ENCODE results near the gene WDR27.
"Not testable (repeated sequence)": the region's sequence is repeated elsewhere in the genome, so short reads cannot be mapped to it uniquely, and the experiment has no call there.

The WDR27 gene

GRCh38 chr6:169659820-169660610 lies 41.8 kb downstream of the WDR27 start:
- no peak for DNase-seq

- no peak for DNase-seq
Measured at GRCh38 chr6:169657284-169657610, 44.6 kb downstream of the WDR27 start.

- no peak for DNase-seq
Measured at GRCh38 chr6:169656546-169657283, 45.1 kb downstream of the WDR27 start.

GRCh38 chr6:169654598-169655391 lies 47.0 kb downstream of the WDR27 start:
- peak; percentile 47 for DNase-seq

- DNase-seq = no peak
Measured at GRCh38 chr6:169653691-169654090, 48.1 kb downstream of the WDR27 start.

GRCh38 chr6:169652896-169653295 lies 48.9 kb downstream of the WDR27 start:
- DNase-seq = no peak

GRCh38 chr6:169651498-169651897 lies 50.3 kb downstream of the WDR27 start:
- DNase-seq = no peak

- no peak for DNase-seq
Measured at GRCh38 chr6:169650959-169651292, 50.9 kb downstream of the WDR27 start.

- no peak for DNase-seq
Measured at GRCh38 chr6:169650241-169650958, 51.4 kb downstream of the WDR27 start.

GRCh38 chr6:169648617-169649016 lies 53.2 kb downstream of the WDR27 start:
- DNase-seq = no peak

GRCh38 chr6:169648092-169648491 lies 53.7 kb downstream of the WDR27 start:
- DNase-seq = no peak

GRCh38 chr6:169647637-169648036 lies 54.2 kb downstream of the WDR27 start:
- DNase-seq = no peak

- no peak for DNase-seq
Measured at GRCh38 chr6:169646906-169647567, 54.8 kb downstream of the WDR27 start.

GRCh38 chr6:169645459-169645858 lies 56.4 kb downstream of the WDR27 start:
- DNase-seq = not testable (repeated sequence)

GRCh38 chr6:169643521-169643920 lies 58.3 kb downstream of the WDR27 start:
- DNase-seq = no peak

- DNase-seq = no peak
Measured at GRCh38 chr6:169642455-169642854, 59.4 kb downstream of the WDR27 start.

- DNase-seq = no peak
Measured at GRCh38 chr6:169641461-169642085, 60.3 kb downstream of the WDR27 start.

- no peak for DNase-seq
Measured at GRCh38 chr6:169640983-169641382, 60.8 kb downstream of the WDR27 start.

- DNase-seq = no peak
Measured at GRCh38 chr6:169640351-169640852, 61.4 kb downstream of the WDR27 start.

- no peak for DNase-seq
Measured at GRCh38 chr6:169639653-169640278, 62.1 kb downstream of the WDR27 start.

GRCh38 chr6:169638915-169639314 lies 62.9 kb downstream of the WDR27 start:
- no peak for DNase-seq

Measured in NCI-H526 treated with DMSO at 0.1 percent for 48 hours (cell line).